ENCODE measurements around the gene IER5L.
A peak's percentile ranks its signal among the peaks of the same experiment; 100 is the strongest.

IER5L gene

DNA sequence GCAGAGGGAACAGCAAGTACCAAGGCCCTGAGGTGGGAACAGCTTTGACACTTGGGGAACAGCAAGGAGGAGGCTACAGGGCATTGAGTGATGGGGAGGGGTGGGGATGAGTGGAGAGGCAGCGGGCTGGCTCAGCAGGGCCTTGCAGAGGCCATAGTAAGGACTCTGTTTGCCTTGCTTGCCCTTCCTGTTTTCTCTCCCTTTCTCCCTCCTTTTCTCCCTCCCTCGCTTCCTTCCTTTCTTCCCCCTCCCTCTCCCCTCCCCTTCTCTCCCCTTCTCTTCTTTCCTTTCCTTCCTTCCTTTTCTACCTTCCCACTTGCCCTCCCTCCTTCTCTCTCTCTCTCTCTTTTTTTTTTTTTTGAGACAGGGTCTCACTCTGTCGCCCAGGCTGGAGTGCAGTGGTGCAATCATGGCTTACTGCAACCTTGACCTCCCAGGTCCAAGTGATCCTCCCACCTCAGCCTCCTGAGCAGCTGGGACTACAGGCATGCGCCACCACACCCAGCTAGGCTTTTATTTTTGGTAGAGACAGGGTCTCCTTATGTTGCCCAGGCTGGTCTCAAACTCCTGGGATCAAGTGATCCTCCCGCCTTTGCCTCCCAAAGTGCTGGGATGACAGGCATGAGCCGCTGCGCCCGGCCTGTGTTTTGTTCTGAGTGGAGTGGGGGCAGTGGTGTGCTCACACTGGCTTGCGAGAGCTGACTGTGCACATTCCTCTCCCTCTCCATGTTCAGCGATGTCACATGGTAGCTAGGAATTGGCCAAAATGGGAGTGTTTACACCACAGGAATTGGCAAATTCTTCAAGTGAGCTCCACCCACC lies 17.1 kb downstream of the IER5L start:
- no peak for DNase-seq

DNA sequence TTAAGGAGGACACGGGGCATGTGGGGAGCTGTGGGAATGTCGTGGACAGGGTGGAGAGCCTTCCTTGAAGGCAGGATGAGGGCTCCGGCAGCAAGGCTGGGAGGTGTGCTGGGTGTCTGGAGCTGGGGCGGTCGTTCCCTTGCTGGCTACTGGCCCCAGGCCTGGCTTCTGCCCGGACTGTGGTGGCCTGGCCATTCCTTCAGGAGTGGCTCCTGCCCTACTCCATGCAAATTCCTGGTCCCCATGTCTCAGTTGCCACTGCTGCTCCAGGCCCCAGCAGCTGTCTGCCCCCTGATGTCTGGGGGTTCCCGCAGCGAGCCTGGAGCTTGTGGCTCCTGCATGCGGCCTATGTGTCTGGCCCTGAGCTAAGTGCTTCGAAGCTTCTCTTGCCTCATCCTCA lies 21.9 kb downstream of the IER5L start:
- no peak for DNase-seq

DNA sequence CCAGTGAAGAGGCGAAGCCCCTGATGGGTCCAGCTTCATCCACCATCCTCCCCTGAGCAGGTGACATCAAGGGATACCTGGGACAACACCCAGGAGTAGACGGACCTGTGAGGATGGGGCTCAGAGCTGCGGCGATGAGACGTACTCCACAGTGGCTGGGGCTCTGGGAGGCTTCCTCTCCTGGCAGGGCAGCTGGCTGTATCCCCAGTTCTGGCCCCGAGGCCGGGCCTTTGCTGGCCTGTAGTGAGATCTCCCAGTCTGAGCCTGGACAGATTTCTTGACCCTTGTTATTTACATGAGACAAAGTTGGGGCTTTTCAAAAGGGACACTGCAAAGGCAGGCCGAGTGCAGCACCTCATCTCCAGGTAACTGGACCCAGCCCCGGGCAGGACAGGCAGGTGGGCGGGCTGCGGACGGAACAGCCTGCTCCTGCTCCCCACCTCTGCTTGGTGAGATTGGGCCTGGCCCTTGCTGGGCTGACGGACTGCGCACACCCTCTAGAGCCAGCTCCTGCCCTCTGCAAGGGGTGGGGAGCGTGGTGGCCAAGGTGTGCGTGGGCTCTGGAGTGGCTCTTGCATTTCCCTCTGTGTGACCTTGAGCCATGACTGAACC lies 23.1 kb downstream of the IER5L start:
- DNase-seq, result no peak

GRCh38 chr9:129151469-129151868 lies 26.6 kb downstream of the IER5L start:
- no peak for DNase-seq

DNA sequence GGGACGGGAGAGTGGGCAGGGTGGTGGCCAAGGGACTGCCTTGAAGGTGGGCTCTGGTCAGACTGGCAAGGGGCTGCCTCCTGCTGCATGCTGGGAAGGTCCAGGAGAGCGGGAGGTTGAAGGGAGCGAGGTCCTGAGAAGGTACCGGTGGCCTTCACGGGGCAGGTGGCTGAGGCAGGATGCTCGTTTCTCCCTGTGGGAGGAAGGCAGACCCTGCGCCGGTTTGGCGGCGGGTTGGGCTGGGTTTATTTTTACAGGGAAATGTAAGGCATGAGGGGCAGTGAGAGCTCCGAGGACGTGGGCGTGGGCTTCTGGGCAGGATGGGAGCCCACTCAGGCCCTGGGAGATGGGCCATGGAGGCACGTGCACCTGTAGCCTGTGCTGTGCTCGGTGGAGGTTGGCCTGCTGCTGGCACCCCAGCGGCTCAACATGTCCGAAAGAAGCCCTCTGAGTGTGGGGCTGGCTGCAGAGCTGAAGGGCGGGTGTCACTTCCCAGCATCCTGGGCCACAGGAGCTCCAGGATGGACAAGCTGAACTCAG lies 27.3 kb downstream of the IER5L start:
- DNase-seq, result no peak

GRCh38 chr9:129150122-129150521 lies 27.9 kb downstream of the IER5L start:
- DNase-seq, result no peak

DNA sequence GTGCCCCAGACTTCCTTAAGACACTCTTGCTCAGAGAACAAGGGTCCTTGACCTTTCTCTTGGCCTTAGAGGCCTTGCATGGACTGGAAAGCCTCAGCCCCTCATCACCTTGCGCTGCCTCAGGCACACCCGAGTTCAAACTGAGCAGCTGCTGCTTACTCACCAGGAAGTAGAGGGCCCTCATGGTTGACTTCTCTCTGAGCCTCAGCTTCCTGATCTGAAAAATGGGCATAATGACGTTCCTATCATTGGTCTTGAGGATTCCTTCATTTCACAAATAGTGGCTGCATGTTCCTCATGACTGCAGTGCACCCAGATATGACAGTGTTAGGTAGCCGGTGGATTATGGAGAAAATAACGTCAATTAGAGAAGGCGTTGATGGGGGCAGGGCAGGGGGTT lies 28.6 kb downstream of the IER5L start:
- DNase-seq, result no peak

GRCh38 chr9:129148463-129149204 lies 29.4 kb downstream of the IER5L start:
- DNase-seq, result no peak

- no peak for DNase-seq
These were observed 31.6 kb downstream of the IER5L start for GRCh38 chr9:129146441-129146941.

GRCh38 chr9:129145841-129146292 lies 32.2 kb downstream of the IER5L start:
- DNase-seq, result no peak

- no peak for DNase-seq
These were observed 32.7 kb downstream of the IER5L start for GRCh38 chr9:129145316-129145715.

GRCh38 chr9:129143031-129143927 lies 34.8 kb downstream of the IER5L start:
- DNase-seq, result peak; percentile 75

GRCh38 chr9:129142138-129142935 lies 35.7 kb downstream of the IER5L start:
- no peak for DNase-seq

GRCh38 chr9:129141066-129142041 lies 36.7 kb downstream of the IER5L start:
- peak; percentile 30 for DNase-seq

DNA sequence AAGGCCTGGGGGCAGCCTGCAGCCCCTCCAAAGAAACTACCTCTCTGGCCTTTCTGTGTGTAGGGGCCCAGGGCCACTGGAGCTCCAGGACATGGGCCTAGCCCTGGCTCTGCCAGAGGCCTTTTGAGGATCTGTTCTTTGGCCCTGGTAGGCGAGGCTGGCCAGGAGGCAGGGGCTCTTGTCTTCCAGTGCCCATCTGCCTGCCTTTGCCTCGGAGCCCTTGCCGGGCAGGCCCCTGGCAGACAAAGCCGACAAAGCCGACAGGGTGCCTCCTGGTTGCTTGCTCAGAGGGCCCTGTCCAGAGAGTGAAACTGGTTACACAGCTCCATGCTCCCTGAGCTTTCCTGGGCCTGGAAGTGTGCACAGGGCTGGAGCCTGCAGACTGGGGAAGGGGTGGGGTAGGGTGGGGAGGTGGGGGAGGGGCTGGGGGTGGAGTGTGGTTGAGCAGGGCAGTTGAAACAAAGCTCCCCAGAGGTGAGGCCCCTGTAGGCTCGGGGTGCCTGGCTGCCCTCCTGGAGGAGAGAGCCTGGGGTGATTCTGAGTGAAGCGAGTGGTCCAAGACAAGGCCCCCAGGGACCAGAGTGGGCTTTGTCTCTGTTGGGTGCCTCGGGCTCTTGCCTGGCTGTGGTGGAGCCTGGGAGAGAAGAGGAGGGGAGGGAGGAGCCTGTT lies 37.5 kb downstream of the IER5L start:
- DNase-seq, result peak; percentile 63

DNA sequence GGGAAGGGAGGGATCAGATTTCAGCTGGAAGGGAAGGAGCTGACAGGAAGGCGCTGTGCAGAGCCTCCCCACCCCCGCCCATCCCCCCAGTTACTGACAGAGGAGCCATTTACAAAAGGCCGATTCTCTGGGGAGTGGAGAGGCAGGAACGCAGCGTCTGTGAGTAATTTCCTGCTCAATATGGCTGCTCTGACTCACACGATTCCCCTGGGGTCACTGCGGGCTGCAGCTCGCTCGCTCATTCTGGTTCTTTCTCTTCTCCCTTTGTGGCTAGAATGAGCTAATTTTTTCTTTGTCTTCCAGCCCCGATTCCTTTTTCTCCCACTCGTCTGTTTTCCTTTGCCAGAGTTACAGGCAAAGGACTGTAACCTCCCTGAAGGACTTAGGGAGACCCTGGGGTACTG lies 38.1 kb downstream of the IER5L start:
- peak; percentile 94 for DNase-seq

DNA sequence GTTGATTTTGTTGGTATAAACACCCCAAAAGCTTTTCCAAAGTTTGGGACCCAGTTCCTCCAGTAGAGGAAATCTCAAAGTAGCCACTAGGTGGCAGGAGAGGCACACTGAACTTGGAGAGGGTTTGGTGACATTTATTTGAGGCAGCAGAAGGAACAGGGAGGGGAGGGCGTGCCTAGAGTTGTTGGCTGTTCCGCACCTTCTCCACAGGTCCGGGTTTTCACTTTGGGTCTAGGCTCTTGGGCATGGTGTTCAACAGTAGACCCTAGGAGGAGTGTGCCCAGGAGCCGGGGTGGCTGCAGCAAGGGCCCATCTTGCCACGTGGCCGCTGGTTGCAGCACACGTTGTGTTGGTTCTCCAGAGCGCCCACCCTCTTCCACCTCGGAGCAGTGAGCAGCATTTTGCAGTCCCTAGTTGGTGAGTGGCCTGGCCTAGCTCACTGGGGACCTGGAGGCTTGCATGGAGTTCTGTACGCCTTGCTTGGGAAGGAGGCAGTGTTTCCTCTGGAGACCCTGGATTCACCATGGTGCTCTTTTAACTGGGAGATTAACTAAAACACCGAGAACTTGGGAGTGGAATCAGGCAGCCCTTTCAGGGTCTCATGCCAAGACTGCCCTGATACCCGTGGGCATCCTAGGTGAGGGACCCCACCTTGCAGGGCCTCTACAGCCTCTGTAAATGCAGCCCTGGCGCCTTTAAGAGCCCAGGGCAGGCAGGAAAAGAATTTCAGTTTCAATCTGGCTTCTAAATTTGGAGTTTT lies 38.6 kb downstream of the IER5L start:
- DNase-seq, result peak; percentile 90

DNA sequence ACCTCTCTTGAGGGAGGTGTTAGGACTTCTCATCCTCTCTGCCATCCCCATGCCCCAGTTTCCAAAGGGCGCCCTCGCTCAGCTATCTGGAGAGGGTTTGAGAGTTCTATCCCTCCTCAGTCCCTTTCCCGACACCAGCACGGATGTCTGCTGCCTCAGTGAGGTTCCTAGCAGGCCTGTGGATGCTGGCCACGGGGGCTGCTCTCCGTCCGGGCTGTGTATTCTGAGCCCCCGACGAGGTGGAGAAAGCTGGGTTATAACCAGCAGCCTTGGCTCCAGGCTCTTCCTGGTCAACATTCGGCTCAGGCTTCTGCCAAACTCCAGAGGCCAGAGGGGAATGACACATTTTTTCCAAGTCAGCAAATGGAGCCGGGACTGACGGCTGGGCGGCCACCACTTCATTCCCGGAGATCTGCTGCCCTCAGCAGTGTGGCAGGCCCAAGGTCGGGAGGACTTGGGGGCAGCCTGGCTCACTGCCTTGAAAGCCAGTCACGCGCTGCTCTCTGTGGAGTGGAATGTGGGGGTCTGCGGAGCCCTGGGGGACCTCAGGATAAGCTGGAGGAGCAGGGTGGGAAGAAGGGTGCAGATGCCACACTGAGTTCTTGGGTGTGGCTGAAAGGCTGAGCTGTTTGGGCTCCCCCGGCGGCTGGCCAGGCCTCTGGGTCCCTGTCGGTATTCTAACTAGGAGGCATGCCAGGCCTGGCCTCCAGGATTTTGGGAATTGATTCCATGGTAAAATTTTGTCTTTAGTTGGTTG lies 39.4 kb downstream of the IER5L start:
- DNase-seq, result no peak

Data from NCI-H82 (cell line).